AG10803 (cell line): Measurements from ENCODE around the gene RGS7.
"Not testable (repeated sequence)": the region's sequence is repeated elsewhere in the genome, so short reads cannot be mapped to it uniquely, and the experiment has no call there.

Source experiments
- DNase-seq: peaks from one replicate; pipeline ENCODE4 v3.0.0; 2010; ENCODE audit warnings: low read depth
- H3K4me3 ChIP-seq: 2 replicates; pipeline ENCODE4 v1.5.1; 2011; ENCODE audit warnings: mild to moderate bottlenecking, low read length, control low read depth
- TF ChIP-seq, protein P1 (sequence below): conservative IDR thresholded peaks from 2 replicates; pipeline ENCODE4 v1.5.1; 2011; ENCODE audit warnings: mild to moderate bottlenecking, low read length, control low read depth, inconsistent platforms

Gene RGS7

DNA sequence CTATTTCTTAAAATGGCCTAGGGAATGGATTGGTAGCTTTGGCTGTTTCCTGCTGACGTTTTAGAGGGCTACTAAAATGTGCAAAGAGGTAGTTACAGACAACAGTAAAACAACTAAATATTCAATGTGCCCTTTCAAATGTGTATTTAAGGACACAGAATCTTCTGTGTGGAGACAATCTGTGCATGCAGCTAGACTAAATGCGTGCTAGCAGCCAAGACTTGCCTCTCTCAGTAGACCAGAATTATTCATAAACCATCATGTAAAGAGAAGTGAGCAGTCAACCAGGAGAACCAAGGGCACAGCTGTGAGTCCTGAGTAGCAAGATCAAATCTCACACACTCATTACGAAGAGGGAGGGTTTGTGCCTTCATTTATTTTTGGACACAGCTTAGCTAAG lies 584.9 kb downstream of the RGS7 start:
- no peak for DNase-seq
- TF ChIP-seq, protein P1, sequence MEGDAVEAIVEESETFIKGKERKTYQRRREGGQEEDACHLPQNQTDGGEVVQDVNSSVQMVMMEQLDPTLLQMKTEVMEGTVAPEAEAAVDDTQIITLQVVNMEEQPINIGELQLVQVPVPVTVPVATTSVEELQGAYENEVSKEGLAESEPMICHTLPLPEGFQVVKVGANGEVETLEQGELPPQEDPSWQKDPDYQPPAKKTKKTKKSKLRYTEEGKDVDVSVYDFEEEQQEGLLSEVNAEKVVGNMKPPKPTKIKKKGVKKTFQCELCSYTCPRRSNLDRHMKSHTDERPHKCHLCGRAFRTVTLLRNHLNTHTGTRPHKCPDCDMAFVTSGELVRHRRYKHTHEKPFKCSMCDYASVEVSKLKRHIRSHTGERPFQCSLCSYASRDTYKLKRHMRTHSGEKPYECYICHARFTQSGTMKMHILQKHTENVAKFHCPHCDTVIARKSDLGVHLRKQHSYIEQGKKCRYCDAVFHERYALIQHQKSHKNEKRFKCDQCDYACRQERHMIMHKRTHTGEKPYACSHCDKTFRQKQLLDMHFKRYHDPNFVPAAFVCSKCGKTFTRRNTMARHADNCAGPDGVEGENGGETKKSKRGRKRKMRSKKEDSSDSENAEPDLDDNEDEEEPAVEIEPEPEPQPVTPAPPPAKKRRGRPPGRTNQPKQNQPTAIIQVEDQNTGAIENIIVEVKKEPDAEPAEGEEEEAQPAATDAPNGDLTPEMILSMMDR: no peak
- H3K4me3 ChIP-seq: no peak overlapping the region

DNA sequence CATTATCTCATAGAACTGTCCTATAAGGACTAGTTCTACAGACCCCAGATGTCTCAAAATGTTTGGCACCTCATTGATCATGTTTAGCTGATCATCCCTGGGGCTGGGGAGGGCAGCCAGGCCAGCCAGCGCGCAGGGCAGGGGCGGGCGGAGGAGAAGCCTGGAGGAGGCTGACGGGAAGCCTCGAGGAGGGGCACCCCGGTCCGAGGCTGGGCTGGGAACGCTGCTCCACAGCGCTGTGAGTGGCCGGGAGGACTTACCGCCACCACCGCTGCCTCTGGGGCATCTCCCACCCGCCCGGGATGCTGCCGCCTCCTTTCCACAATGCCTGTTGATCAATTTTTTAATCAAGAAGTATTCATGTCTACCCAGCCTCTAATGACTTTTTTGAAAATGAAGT lies 585.6 kb downstream of the RGS7 start:
- TF ChIP-seq, protein P1: no peak
- DNase-seq: no peak

DNA sequence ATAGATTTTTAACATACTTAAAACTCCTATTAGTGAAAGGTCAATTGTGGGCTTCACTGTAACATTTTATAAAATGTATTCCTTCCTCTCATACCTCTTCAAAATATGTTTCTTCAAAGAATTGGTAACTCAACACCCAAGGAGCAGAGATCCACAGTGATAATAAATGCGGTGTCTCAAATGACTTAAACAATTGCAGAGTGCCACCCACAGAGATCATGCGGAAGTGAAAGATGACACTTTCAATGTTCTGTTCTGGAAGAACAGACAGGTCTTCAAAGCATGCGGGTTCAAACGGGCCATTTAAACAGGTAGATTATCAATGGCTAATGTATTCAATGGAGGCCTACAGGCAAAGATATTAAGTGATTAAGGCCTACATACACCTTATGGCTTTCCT lies 588.0 kb downstream of the RGS7 start:
- TF ChIP-seq, protein P1: no peak

More for the DNA sequence above, 585.6 kb downstream of the RGS7 start:
- no peak overlapping the region for H3K4me3 ChIP-seq

DNA sequence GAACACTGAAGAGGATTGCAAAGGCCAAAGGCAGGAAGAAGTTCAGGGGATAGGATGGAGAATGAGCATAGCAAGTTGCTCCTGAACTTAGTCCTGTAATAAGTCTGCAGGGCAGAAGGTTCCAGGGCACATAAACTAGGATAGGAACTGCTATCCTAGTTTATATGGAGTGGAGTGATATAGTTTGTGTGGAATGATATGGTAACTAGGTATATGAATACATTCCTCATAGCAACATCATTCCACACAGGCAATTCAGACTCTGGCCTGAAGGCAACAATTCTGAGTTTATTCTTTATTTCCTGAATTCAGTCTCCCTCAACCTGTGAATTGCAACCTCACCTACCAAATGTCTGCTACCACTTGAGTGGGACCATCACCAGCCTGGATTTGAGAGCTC lies 590.2 kb downstream of the RGS7 start:
- DNase-seq: peak; percentile 16
- TF ChIP-seq, protein P1: no peak
- H3K4me3 ChIP-seq: no peak overlapping the region

More for the DNA sequence above, 588.0 kb downstream of the RGS7 start:
- no peak overlapping the region for H3K4me3 ChIP-seq
- no peak for DNase-seq

DNA sequence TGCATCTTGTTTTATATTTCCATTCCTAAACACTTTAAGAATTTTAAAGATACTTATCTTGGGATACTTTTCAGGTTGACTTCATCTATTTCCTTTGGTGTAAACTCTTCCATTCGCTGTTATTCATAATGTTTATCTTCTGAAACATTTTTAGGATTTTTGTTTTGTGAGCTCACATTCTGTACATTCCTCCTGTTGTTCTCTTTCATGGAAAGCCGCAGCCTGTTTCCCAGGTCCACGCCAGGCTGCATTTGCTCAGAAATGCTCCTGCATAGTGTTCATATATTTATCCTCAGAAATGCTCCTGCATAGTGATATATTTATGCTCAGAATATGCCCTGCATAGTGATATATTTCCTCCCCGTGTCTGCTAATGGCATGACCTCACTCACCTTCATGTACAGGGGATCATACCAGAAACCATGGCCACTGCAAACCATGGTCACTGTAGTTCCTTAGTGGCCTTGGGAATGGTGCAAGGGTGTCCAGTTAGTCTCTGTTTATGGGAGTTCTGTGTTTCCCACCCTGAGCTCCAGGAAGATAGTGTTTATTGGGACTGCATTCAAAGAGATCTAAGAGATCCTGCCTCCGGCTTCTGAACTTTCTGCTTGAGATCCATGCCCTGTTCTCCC lies 591.2 kb downstream of the RGS7 start:
- no peak overlapping the region for H3K4me3 ChIP-seq
- peak; percentile 52 for DNase-seq
- TF ChIP-seq, protein P1: no peak

DNA sequence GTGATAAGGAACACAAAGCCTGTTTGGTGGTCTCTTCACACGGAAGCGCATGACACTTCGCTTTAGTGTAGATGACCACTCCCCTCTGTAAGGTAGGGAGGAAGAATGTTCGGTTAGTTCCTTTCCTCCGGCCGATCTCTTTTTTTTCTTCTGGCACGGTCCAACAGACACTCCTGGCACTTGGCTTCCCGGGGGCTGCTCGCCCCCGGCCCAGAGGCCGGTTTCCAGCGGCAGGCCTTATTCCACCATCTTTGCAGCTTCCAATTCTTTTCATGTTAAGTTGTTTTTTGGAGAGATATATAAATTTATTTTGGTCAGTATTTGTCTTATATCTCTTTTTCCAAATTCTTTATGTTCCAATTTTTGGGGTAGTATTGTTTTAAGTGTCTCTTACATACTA lies 593.2 kb downstream of the RGS7 start:
- TF ChIP-seq, protein P1: no peak
- H3K4me3 ChIP-seq: no peak overlapping the region
- no peak for DNase-seq

DNA sequence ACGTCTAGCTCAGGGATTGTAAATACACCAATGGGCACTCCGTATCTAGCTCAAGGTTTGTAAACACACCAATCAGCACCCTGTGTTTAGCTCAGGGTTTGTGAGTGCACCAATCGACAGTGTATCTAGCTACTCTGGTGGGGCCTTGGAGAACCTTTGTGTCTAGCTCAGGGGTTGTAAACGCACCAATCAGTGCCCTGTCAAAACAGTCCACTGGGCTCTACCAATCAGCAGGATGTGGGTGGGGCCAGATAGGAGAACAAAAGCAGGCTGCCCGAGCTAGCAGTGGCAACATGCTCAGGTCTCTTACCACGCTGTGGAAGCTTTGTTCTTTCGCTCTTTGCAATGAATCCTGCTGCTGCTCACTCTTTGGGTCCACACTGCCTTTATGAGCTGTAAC lies 593.9 kb downstream of the RGS7 start:
- H3K4me3 ChIP-seq, DNase-seq: not testable (repeated sequence)

DNA sequence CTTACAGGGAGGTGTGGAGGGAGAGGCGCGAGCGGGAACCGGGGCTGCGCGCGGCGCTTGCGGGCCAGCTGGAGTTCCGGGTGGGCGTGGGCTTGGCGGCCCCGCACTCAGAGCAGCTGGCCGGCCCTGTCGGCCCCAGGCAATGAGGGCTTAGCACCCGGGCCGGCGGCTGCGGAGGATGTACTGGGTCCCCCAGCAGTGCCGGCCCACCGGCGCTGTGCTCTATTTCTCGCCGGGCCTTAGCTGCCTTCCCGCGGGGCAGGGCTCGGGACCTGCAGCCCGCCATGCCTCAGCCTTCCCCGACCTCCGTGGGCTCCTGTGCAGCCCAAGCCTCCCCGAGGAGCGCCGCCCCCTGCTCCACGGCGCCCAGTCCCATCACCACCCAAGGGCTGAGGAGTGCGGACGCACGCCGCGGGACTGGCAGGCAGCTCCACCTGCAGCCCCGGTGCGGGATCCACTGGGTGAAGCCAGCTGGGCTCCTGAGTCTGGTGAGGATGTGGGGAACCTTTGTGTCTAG lies 594.5 kb downstream of the RGS7 start:
- DNase-seq, H3K4me3 ChIP-seq: not testable (repeated sequence)

DNA sequence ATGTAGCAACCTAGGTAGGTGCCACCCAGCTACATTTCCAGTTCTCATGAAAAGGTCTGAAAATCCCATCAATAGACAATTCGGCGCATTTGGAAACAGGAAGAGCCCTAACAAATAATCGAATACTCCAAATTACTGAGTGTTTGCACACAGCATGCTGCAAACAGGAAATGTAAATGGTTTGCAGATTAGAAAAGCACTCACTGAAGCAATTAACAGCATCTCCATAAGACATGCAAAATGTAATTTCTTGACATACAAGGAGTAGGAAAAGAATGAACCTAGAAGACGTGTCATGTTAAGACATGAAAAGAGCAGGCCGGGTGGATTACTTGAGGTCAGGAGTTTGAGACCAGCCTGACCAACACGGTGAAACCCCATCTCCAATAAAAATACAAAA lies 598.2 kb downstream of the RGS7 start:
- not testable (repeated sequence) for H3K4me3 ChIP-seq, DNase-seq
